ENCODE results near the gene QPCTL.

Gene QPCTL

GRCh38 chr19:45692187-45693105, at the start of gene QPCTL:
QPCTL (plus strand) TSS chr19:45692666; CDS start chr19:45692704, 38 bp downstream.
- peak; percentile 100 for DNase-seq

GRCh38 chr19:45643024-45643926, 49.2 kb upstream of the QPCTL start:
- DNase-seq: peak; percentile 78

- DNase-seq: no peak
Measured at GRCh38 chr19:45643927-45644771, 48.3 kb upstream of the QPCTL start.

GRCh38 chr19:45645068-45645630, 47.3 kb upstream of the QPCTL start:
- no peak for DNase-seq

DNA sequence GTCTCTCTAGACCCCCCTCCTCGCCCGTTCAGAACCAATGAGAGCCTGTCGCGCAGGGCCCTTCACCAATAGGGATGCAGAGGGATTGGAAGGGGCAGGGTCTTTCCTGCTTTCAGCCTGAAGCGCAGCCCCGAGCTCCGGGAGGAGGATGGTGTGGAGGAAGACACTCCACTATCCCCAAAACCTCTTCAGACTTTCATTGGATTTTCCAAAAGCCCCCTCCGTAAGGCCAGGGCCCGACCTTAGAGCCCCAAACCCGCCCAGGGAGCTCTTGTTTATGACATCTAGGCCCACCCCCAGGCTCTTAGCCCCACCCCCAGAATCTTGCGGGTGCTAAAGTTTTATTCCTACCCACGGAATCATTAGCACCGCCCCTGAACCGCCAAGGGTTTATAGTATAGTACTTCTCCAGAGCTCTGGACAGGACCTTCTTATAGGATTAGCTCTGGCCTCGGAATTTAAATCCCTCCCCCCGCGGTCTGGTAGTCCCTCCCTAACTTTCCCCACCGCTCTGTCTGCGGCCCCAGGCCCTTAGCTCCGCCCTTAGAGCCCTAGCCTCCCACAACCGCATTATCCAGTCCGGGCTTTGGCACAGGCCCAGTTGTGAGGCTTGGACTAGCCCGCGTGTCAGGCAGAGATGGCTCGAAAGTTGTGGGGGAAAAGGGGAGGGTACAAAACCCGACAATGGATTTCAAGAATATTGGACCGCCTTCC, 46.7 kb upstream of the QPCTL start:
- peak; percentile 87 for DNase-seq

GRCh38 chr19:45646345-45646698, 46.1 kb upstream of the QPCTL start:
- no peak for DNase-seq

GRCh38 chr19:45650722-45651121, 41.7 kb upstream of the QPCTL start:
- no peak for DNase-seq

- no peak for DNase-seq
Measured at GRCh38 chr19:45653634-45654033, 38.8 kb upstream of the QPCTL start.

DNA sequence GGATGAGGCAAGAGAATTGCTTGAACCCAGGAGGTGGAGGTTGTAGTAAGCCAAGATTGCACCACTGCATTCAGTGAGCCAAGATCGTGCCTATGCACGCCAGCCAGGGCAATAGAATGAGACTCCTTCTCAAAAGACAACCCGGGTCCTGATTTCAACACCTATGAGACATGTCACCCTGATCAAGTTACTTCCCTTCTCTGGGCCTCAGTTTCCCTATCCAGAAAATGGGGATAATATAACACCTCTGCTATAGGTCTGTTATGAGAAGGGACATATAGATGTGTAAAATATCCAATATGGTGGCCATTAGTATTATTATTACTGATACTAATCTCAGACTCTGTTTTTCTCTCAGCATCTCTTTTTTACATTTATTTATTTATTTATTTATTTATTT, 37.4 kb upstream of the QPCTL start:
- DNase-seq: no peak

DNA sequence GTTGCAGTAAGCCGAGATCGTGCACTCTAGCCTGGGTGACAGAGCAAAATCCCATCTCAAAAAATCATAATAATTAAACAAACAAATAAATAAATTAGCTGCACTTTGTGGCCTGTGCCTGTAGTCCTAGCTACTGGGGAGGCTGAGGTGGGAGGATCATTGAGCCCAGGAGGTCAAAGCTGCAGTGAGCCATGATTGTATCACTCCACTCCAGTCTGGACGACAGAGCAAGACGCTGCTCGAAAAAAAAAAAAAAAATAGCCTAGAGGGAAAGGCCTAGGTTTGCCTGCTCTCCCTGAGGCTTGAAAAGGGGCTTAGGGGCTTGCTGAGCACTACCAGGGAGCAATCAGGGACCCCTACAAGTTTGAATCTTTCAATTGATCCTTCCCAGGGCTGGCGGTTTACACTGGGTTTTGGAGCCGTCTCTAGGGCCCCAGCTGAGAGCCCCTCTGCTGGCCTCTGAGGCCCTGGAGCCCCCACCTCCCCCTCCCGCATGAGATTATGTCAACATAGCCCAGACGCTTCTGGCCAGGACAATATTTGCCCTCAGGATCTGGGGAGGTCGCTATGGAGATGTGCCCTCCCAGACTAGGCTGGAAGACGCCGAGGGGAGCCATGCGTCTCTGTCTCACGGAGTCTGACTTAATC, 34.8 kb upstream of the QPCTL start:
- DNase-seq: no peak

DNA sequence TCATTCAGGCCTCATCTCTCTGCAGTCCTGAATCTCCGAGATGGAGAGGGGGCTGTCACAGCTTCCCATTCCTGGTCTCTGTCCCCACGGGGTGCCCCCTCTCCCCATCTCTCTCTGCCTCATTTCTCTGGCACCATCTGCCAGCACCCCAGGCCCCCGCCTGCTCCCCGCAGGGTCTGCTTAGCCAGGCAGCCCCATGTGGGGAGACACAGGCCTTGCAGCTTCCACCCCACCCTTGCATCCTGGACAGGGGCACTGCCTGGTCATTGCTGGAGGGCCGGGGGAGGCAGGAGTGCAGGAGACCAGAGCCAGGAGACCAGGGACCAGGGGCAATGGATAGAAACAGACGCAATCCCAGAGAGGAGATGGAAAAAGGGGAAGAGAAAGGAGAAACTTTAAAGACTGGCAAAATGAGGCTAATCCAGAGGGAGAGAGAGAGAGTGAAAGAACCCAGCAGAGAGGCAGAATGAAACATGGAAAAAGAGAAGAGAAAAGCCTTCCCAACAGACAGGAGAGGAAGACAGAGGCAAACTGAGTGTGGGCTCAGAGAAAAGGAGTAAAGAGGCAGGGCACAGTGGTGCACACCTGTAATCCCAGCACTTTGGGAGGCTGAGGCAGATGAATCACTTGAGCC, 33.3 kb upstream of the QPCTL start:
- no peak for DNase-seq

GRCh38 chr19:45660636-45661035, 31.8 kb upstream of the QPCTL start:
- no peak for DNase-seq

DNA sequence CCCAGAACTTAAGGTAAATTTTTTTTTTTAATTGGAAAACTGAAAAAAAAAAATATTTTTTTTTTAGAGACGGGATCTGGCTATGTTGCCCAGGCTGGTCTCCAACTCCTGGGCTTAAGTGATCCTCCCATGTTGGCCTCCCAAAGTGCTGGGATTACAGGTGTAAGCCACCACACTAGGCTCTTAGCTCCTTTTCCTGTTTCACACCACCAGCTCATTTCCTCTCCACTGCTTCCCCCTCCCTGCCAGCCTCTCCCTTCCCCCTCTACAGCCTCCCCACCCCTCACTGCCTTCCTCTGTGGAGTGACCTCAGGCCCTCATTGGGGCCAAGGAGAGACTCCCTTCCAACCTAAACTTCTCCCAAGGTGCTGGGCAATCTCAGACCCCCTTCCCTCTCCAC, 28.7 kb upstream of the QPCTL start:
- no peak for DNase-seq

- no peak for DNase-seq
Measured at GRCh38 chr19:45664575-45664974, 27.9 kb upstream of the QPCTL start.

DNA sequence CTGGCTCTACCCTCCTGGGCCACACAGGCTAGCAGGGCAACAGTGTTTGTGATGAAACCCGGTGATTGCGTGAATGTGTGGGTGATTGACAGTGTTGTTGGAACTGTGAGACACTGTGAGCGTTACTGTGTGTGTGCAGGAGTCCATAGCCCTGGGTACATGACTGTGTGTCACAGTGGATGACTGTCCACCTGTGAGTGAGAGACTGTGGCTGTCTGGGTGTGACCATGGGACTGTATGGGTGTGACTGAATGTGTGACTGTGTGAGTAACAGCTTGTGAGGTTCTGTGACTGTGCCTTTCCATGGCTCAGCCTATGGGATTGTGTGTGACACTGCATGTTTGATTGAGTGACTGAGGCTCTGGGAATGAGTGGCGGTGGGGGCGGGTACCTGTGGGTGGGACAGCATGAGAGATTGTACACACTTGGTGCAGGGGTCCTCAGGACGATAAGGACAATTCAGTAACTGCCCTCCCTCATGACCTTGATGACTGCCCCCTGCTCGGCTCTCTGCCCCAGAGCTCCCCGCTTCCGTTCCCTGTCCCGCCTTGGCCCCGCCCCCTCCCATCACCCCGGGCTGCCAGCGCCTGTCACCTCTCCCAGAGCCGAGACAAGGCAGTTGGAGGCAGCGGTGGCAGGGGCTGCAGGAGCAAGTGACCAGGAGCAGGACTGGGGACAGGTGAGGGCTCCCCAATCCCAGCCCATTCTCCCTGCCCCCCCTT, 24.7 kb upstream of the QPCTL start, which contains the start of gene GIPR:
Gene GIPR (plus strand): TSS at position 602 of the 722 bp plus-strand sequence. CDS start 1,300 bp downstream, outside the sequence.
- peak; percentile 25 for DNase-seq

DNA sequence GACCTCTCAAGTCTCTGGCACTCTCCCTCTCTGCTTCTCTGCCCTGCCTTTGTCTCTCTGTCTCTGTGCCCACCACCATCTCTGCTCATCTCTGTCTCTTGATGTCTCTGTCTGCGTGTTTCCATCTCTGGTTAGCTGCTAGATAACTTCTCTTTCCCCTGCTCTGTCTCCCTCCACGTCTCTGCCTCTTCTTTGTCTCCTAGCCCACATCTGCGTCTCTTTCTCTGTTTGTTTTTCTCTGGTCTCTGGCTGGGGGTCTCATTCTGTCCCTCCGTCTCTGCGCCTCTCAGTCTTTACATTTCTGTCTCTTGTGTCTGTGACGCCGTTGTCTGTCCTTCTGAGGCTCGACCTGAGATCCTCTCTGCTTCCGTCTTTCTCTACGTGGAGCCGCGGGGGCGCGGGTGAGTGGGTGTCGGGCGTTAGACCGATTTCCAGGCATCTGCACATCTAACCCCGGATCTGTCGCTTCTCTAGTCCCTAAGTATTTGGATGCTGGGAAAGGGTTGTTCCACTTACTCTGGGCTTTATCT, 24.1 kb upstream of the QPCTL start:
- no peak for DNase-seq

- peak; percentile 72 for DNase-seq
Measured at GRCh38 chr19:45670670-45671453, 21.6 kb upstream of the QPCTL start.

- DNase-seq: no peak
Measured at GRCh38 chr19:45674946-45675345, 17.5 kb upstream of the QPCTL start.

DNA sequence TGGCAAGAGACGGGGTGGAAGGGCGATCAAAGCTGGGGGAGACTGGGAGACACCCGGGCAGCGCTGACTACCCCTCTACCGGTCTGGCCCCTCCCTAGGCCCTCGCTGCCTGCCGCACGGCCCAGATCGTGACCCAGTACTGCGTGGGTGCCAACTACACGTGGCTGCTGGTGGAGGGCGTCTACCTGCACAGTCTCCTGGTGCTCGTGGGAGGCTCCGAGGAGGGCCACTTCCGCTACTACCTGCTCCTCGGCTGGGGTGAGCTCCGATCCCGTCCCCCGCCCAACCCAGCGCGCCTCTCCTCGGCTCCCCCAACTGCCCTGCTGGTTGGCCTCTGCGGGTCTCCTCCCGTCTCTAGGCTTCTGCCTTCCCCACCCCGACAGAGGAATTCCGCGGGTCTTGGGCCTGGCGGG, 15.6 kb upstream of the QPCTL start:
- DNase-seq: no peak
